ENCODE data around the gene KCNMB1.

DNA sequence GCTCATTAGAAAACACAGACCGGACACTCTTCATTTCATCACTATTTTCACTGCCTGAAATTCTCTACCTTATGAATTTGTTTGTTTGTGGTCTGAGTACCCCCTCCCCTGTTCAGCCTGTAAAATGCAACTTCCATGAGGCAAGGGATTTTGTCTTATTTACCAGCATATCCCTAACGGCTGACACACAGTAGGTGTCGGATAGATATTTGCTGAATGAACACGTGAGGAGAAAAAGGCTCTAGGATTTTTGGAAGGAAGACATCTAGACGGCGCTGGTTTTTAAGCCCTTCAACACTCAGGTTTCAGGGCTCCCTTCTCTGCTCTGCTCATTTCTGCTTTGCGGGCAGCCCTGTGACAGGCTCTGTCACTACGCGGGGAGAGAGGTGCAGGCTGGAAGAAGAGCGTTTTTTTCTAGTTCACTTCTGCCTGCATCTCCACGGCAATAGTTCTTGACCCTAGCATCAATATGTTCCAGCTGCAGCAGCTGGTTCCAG lies 41.0 kb downstream of the KCNMB1 start:
- TF ChIP-seq, protein P1, sequence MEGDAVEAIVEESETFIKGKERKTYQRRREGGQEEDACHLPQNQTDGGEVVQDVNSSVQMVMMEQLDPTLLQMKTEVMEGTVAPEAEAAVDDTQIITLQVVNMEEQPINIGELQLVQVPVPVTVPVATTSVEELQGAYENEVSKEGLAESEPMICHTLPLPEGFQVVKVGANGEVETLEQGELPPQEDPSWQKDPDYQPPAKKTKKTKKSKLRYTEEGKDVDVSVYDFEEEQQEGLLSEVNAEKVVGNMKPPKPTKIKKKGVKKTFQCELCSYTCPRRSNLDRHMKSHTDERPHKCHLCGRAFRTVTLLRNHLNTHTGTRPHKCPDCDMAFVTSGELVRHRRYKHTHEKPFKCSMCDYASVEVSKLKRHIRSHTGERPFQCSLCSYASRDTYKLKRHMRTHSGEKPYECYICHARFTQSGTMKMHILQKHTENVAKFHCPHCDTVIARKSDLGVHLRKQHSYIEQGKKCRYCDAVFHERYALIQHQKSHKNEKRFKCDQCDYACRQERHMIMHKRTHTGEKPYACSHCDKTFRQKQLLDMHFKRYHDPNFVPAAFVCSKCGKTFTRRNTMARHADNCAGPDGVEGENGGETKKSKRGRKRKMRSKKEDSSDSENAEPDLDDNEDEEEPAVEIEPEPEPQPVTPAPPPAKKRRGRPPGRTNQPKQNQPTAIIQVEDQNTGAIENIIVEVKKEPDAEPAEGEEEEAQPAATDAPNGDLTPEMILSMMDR (IDR thresholded peaks at IDR 0.05; ENCODE audit: low read depth, low read length): peak; percentile 11
- TF ChIP-seq POLR2A (IDR thresholded peaks at IDR 0.05; ENCODE audit: extremely low read depth, insufficient read length): no peak
- TF ChIP-seq, protein P2, sequence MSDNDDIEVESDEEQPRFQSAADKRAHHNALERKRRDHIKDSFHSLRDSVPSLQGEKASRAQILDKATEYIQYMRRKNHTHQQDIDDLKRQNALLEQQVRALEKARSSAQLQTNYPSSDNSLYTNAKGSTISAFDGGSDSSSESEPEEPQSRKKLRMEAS (IDR thresholded peaks at IDR 0.05; ENCODE audit: low read depth, low read length): no peak

Measured in NB4 (cell line).